Suprapubic skin (tissue), 4 donors: ENCODE results near the gene FGFR3.

Experiments used
- CTCF ChIP-seq, 2 donors: fragments of 200-600 bp in 1 of 2; fragments of 450-650 bp in 1 of 2; sonication (generic) in 1 of 2; IDR thresholded peaks; one replicate each; pipeline ENCODE4 v1.5.1; 2016 to 2019; ENCODE audit warnings: antibody characterized with exemption in 2 of 2, mild to moderate bottlenecking in 1 of 2, moderate library complexity in 1 of 2
- EP300 ChIP-seq: sonication (generic); formaldehyde crosslinking; IDR thresholded peaks from one replicate; pipeline ENCODE4 v1.6.1; 2017; ENCODE audit warnings: antibody characterized with exemption
- POLR2AphosphoS5 ChIP-seq, 3 donors: sonication (generic); formaldehyde crosslinking; IDR thresholded peaks; one replicate each; pipeline ENCODE4 v1.6.1; 2017; ENCODE audit warnings: antibody characterized with exemption in 3 of 3

GRCh38 chr4:1815096-1815996 lies 22.3 kb downstream of the FGFR3 start:
- TF ChIP-seq CTCF (IDR thresholded peaks at IDR 0.05) = no peak
- TF ChIP-seq POLR2AphosphoS5 (IDR thresholded peaks at IDR 0.05) = no peak
- no peak for TF ChIP-seq EP300
